HL-60 (cell line): ENCODE results near the gene ENTPD7.

Experiments used
- DNase-seq, 2 experiments: peaks; one replicate each; pipeline ENCODE4 v3.0.0-alpha.2; 2010 to 2020; ENCODE audit warnings: low read depth in 1 of 2, low spot score in 1 of 2
- H3K27ac ChIP-seq: fragments of 250-450 bp; sonication (Bioruptor Pico); replicated peaks from 2 replicates; pipeline ENCODE4 v1.5.1; 2020; ENCODE audit warnings: mild to moderate bottlenecking, moderate library complexity
- H3K27me3 ChIP-seq: fragments of 250-450 bp; sonication (Bioruptor Pico); 2 replicates; pipeline ENCODE4 v1.5.1; 2021; ENCODE audit warnings: mild to moderate bottlenecking, moderate library complexity; ENCODE audit not compliant: insufficient read depth, poor library complexity, severe bottlenecking
- H3K4me3 ChIP-seq: replicated peaks from 2 replicates; pipeline ENCODE4 v1.5.1; 2011; ENCODE audit warnings: mild to moderate bottlenecking, control low read depth, low read length; ENCODE audit not compliant: insufficient read depth
- GABPA ChIP-seq: IDR thresholded peaks from 2 replicates; pipeline ENCODE4 v1.6.1; 2012; ENCODE audit warnings: low read depth
- POLR2AphosphoS5 ChIP-seq: IDR thresholded peaks from 2 replicates; pipeline ENCODE4 v1.6.1; 2012; ENCODE audit warnings: low read depth
- SPI1 ChIP-seq: IDR thresholded peaks from 2 replicates; pipeline ENCODE4 v1.6.1; 2012; ENCODE audit warnings: low read depth, mild to moderate bottlenecking, borderline replicate concordance
- TF ChIP-seq, protein P1 (sequence below): IDR thresholded peaks from one replicate; pipeline ENCODE4 v1.5.1; 2011; ENCODE audit warnings: low read length, control low read depth, inconsistent platforms; ENCODE audit not compliant: insufficient read depth
- TF ChIP-seq, protein P2 (sequence below): IDR thresholded peaks from 2 replicates; pipeline ENCODE4 v1.6.1; 2012; ENCODE audit warnings: low read depth; ENCODE audit not compliant: insufficient replicate concordance

ENTPD7 gene

DNA sequence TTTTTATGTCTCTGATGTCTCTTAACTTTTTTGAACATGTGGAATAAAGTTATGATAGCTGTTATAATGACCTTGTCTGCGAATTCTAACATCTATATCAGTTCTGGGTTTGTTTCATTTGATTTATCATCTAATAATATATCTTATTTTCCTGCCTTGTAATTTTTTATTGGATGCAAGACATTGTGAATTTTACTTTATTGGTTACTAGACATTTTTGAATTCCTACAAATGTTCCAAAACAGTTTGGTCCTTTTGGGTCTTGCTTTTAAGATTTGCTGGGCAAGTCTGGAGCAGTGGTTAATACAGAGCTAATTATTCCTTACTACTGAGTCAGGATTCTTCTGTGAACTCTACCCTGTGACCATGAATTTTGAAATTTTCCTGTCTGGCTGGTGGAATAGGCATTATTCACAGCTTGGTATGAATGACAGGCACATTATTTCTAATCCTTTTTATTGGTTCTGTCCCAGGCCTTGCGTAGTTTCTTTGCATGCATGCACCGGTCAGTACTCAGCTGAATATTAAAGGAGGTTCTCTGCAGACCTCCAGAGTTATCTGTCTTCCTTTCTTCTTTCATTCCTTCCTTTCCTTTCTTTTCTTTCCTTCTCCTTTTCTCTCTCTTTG lies 81.7 kb downstream of the ENTPD7 start:
- no peak for DNase-seq
- H3K27ac ChIP-seq: no peak overlapping the region
- H3K4me3 ChIP-seq: no peak overlapping the region
- H3K27me3 ChIP-seq: no peaks in the 10 kb centered on the region
- TF ChIP-seq, protein P1, sequence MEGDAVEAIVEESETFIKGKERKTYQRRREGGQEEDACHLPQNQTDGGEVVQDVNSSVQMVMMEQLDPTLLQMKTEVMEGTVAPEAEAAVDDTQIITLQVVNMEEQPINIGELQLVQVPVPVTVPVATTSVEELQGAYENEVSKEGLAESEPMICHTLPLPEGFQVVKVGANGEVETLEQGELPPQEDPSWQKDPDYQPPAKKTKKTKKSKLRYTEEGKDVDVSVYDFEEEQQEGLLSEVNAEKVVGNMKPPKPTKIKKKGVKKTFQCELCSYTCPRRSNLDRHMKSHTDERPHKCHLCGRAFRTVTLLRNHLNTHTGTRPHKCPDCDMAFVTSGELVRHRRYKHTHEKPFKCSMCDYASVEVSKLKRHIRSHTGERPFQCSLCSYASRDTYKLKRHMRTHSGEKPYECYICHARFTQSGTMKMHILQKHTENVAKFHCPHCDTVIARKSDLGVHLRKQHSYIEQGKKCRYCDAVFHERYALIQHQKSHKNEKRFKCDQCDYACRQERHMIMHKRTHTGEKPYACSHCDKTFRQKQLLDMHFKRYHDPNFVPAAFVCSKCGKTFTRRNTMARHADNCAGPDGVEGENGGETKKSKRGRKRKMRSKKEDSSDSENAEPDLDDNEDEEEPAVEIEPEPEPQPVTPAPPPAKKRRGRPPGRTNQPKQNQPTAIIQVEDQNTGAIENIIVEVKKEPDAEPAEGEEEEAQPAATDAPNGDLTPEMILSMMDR: no peak
- TF ChIP-seq, protein P2, sequence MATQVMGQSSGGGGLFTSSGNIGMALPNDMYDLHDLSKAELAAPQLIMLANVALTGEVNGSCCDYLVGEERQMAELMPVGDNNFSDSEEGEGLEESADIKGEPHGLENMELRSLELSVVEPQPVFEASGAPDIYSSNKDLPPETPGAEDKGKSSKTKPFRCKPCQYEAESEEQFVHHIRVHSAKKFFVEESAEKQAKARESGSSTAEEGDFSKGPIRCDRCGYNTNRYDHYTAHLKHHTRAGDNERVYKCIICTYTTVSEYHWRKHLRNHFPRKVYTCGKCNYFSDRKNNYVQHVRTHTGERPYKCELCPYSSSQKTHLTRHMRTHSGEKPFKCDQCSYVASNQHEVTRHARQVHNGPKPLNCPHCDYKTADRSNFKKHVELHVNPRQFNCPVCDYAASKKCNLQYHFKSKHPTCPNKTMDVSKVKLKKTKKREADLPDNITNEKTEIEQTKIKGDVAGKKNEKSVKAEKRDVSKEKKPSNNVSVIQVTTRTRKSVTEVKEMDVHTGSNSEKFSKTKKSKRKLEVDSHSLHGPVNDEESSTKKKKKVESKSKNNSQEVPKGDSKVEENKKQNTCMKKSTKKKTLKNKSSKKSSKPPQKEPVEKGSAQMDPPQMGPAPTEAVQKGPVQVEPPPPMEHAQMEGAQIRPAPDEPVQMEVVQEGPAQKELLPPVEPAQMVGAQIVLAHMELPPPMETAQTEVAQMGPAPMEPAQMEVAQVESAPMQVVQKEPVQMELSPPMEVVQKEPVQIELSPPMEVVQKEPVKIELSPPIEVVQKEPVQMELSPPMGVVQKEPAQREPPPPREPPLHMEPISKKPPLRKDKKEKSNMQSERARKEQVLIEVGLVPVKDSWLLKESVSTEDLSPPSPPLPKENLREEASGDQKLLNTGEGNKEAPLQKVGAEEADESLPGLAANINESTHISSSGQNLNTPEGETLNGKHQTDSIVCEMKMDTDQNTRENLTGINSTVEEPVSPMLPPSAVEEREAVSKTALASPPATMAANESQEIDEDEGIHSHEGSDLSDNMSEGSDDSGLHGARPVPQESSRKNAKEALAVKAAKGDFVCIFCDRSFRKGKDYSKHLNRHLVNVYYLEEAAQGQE: no peak
- TF ChIP-seq GABPA: no peak
- TF ChIP-seq POLR2AphosphoS5: no peak
- TF ChIP-seq SPI1: no peak

DNA sequence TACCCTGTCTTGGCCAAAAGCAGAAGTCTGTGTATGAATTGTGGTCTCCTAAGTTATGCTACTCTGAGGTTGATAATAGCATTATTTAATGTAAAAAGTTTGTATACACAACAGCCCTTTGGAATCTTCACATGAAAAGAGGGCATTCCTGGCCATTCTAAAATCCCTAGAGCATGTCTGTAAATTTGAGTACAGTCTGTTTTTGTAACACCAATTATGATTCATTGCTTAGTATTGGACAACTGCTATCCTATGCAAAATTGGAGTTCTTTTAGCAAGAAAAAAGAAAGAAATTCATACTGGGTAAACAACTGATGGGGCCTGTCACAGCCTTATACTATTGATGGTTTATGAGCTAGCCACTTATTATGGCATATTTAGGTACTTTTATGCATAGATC lies 82.9 kb downstream of the ENTPD7 start:
- TF ChIP-seq SPI1: no peak
- TF ChIP-seq, protein P2: no peak
- TF ChIP-seq GABPA: no peak
- Histone ChIP-seq H3K27ac (no peak overlapping the region), H3K4me3 (no peak overlapping the region), H3K27me3 (no peaks in the 10 kb centered on the region)
- DNase-seq: no peak

DNA sequence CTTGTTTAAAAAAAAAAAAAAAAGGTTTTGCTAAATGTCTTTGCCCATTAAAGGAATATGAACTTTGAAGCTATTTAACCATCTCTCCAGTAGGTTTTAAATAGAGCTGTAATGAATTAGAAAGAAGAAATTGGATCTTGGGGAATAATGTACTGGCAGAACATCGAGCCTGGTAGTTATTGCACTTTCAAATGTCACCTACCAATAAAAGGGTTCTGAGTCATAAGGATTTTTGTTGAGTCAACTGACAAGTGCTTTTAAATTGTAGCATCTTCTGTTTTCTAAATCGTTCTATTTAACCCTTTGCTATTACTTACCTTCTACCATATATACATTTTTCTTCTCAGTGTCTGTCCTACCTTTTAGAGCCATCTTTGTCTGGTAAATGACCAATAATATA lies 83.4 kb downstream of the ENTPD7 start:
- TF ChIP-seq, protein P2: no peak
- no peak for TF ChIP-seq POLR2AphosphoS5
- TF ChIP-seq, protein P1: no peak
- no peak for TF ChIP-seq SPI1
- TF ChIP-seq GABPA: no peak
- no peak for DNase-seq
- Histone ChIP-seq H3K27ac (no peak overlapping the region), H3K4me3 (no peak overlapping the region), H3K27me3 (no peaks in the 10 kb centered on the region)
